RWPE1 (cell line): ENCODE results near the gene NHLRC4.
A peak's percentile ranks its signal among the peaks of the same experiment; 100 is the strongest.

Experiments
- CTCF ChIA-PET: fragments of 350-600 bp; sonication (Branson Sonifier 250); formaldehyde crosslinking; extraction: SDS; loops from one replicate; lab custom pipeline; 2021; lab: Yijun Ruan, JAX
- POLR2A ChIA-PET: fragments of 400-600 bp; formaldehyde crosslinking; extraction: SDS; loops from one replicate; lab custom pipeline; 2020; ENCODE audit warnings: antibody characterized with exemption; ENCODE audit not compliant: low non-redundant PET; lab: Yijun Ruan, JAX
- DNase-seq: peaks from one replicate; pipeline ENCODE4 v3.0.0; 2012; ENCODE audit warnings: low spot score
- H3K27ac ChIP-seq: fragments of 450-650 bp; 2 replicates; pipeline ENCODE4 v1.5.1; 2017
- TF ChIP-seq, protein P1 (sequence below): fragments of 450-650 bp; conservative IDR thresholded peaks from 2 replicates; pipeline ENCODE4 v1.5.1; 2017; ENCODE audit warnings: low read depth, mild to moderate bottlenecking

NHLRC4 gene, protein sequence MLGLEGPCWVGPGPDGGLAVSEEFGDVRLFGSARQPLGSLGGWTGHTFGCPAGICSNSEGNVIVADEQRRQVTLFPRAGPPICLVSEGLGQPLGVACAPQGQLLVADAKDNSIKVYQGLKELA

DNA sequence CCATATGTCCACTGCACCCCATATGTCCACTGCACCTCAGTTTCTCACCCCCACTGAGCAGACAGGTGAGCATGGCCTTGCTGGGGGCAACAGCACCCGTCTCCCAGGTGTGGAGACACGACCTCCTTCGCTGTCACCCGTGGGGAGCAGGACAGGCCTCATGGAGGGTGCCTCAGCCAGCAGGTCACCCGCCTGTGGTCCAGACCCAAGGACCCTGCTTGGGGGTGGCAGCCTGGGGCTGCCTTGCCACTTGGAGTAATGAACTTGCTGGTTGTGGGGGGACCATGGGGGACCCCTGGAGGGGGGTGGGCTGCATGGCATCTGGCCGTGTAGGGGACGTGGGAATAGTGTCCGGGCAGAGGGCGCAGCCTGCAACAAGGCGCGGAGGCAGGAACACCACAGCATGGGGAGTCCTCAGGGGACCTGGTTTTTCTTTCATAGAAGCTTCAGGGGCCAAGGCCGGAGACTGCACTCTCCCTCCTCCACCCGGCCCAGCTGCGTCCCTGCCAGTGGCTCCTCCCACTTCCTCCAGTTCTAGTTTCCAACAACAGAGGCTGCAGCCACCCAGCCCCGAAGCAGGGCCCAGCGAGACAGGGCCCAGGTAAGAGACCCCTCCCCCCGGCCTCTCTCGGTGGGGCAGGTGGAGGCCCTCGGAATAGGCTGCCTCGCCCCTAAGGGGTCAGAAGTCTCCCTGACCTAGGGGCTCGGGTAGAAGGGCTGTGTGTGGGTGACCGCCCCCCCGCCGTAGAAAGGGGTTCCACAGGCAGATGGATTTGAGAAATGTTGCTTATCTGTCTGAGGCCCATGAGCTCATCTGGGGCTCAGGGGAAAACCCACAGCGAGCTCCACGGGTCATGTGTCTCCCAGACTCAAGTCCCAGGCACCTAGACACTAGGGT, at the start of gene NHLRC4:
NHLRC4 (plus strand) TSS at position 531 of the 898 bp plus-strand sequence. CDS start 1,043 bp downstream, outside the sequence.
- H3K27ac ChIP-seq = peak within 1 kb of the TSS; percentile 90
- TF ChIP-seq, protein P1, sequence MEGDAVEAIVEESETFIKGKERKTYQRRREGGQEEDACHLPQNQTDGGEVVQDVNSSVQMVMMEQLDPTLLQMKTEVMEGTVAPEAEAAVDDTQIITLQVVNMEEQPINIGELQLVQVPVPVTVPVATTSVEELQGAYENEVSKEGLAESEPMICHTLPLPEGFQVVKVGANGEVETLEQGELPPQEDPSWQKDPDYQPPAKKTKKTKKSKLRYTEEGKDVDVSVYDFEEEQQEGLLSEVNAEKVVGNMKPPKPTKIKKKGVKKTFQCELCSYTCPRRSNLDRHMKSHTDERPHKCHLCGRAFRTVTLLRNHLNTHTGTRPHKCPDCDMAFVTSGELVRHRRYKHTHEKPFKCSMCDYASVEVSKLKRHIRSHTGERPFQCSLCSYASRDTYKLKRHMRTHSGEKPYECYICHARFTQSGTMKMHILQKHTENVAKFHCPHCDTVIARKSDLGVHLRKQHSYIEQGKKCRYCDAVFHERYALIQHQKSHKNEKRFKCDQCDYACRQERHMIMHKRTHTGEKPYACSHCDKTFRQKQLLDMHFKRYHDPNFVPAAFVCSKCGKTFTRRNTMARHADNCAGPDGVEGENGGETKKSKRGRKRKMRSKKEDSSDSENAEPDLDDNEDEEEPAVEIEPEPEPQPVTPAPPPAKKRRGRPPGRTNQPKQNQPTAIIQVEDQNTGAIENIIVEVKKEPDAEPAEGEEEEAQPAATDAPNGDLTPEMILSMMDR = no peak
- peak; percentile 32 for DNase-seq
- CTCF ChIA-PET = no interaction called here
- POLR2A ChIA-PET = interaction anchor here (0.7 kb wide), 1 partner anchor 60 kb away, joined by 3 read pairs; no protein-coding TSS in a partner anchor

DNA sequence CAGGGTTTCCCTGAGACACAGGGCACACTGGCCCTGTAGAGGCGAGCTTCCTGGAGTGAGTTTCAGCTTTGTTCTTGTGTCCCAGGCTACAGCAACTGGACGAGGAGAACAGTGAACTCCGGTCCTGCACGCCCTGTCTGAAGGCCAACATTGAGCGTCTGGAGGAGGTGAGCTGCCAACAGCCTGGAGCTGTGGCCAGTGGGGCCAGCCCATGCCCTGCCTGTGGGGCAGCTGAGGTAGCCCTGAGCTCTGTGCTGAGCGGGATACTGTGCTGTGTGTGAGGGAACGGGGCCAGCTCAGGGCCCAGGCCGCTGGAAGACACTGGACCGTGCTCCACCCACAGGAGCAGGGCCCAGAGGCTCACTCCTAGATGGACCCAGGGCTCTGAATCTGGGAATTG, 47.9 kb upstream of the NHLRC4 start:
- H3K27ac ChIP-seq = peak overlapping the region; percentile 26
- DNase-seq = no peak
- ChIA-PET CTCF (no interaction called here), POLR2A (interaction anchor here (0.9 kb wide), 1 partner anchor 9 kb away, joined by 3 read pairs; no protein-coding TSS in a partner anchor)
- TF ChIP-seq, protein P1 = no peak

DNA sequence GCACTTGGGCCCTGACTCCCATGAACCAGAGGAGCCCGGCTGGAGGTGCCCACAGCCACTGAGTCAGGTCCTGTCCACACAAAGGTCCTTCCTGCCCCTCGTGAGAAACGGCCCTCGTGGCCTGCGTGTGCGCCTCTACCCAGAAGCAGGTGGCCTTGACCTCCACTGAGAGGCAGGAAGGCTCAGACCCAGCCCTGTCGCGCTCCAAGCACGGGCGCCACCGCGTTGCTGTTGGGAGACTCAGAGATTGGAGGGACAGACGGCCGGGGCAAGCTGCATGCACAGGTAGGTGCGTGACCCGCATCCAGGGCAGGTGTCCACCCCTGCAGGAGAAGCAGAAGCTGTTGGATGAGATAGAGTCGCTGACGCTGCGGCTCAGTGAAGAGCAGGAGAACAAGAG, 47.4 kb upstream of the NHLRC4 start:
- ChIA-PET POLR2A (no interaction called here), CTCF (no interaction called here)
- peak overlapping the region; percentile 26; the same call in 1 of the 2 replicates for H3K27ac ChIP-seq
- DNase-seq = no peak
- TF ChIP-seq, protein P1 = no peak

DNA sequence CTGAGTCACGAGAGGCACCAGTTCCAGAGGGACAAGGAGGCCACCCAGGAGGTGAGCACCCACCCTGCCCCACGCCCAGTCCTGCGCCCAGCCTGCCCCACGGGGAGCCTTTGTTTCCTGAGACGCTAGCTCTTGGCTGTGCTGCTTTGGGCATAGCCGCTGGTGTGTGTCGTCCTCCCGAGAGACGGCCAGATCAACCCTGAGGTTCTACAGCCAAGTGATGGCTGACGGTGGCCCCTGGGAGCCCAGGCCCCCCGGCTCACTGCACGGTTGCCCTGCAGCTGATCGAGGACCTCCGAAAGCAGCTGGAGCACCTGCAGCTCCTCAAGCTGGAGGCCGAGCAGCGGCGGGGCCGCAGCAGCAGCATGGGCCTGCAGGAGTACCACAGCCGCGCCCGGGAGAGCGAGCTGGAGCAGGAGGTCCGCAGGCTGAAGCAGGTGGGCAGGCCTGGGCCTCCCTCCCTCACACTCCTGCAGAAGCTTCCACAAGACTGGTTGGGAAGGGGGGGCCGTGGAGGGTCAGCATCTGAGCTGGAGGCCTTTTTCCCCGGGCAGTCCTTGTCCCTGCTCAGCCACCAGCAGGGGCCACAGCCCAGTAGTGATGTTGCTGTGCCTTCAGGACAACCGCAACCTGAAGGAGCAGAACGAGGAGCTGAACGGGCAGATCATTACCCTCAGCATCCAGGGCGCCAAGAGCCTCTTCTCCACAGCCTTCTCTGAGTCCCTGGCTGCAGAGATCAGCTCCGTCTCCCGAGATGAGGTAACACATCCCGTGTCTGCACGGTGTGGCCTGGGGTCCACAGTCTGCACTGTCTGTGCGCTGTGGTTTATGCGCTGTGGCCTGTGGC, 46.7 kb upstream of the NHLRC4 start:
- ChIA-PET CTCF (no interaction called here), POLR2A (no interaction called here)
- TF ChIP-seq, protein P1 = no peak
- no peak for DNase-seq
- no peak overlapping the region for H3K27ac ChIP-seq

DNA sequence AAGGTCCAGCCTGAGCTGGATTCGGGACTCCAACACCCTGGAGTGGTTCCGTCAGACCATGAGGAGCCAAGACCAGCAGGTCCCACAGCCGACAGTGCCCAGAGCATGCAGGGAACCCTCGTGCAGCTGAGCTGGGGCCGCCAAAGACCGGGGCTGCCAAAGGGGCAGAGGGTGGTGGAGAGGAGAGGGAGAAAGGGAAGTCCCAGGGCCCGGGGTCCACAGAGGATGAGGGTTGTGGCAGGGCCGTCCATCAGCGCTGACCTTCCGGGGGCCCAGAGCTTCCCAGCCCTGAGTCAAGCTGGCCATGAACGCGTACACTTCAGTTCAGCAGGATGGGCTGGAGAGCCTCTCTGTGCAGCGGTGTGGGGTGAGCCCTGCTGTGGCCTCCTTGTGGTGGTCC, 46.0 kb upstream of the NHLRC4 start:
- H3K27ac ChIP-seq = peak overlapping the region; percentile 96
- POLR2A ChIA-PET = no interaction called here
- CTCF ChIA-PET = no interaction called here
- TF ChIP-seq, protein P1 = no peak
- DNase-seq = no peak
